Measurements from ENCODE around the gene NUBP1.

Gene NUBP1

DNA sequence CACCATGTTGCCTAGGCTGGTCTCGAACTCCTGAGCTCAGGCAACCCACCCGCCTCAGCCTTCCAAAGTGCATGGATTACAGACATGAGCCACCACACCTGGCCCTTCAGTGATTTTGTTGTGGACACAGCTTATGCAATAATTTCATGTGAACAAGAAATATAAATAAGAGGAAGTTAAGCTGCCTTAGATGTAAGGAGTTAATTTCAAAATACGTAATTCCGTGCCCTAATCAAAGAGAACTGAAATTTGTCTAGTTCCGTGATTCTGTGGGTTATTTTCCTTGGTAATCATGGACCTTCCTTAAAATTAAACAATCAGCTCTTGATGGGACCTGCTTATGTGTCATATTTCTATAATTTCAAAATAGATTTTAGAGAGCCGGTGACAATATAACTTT lies 63.1 kb downstream of the NUBP1 start:
- no peak for DNase-seq (ENCODE audit: low spot score)

- DNase-seq (ENCODE audit: low spot score) = no peak
Observed at GRCh38 chr16:10808218-10808617, 64.6 kb downstream of the NUBP1 start.

- DNase-seq (ENCODE audit: low spot score) = no peak
Observed at GRCh38 chr16:10808850-10809249, 65.2 kb downstream of the NUBP1 start.

GRCh38 chr16:10809706-10810105 lies 66.1 kb downstream of the NUBP1 start:
- no peak for DNase-seq (ENCODE audit: low spot score)

DNA sequence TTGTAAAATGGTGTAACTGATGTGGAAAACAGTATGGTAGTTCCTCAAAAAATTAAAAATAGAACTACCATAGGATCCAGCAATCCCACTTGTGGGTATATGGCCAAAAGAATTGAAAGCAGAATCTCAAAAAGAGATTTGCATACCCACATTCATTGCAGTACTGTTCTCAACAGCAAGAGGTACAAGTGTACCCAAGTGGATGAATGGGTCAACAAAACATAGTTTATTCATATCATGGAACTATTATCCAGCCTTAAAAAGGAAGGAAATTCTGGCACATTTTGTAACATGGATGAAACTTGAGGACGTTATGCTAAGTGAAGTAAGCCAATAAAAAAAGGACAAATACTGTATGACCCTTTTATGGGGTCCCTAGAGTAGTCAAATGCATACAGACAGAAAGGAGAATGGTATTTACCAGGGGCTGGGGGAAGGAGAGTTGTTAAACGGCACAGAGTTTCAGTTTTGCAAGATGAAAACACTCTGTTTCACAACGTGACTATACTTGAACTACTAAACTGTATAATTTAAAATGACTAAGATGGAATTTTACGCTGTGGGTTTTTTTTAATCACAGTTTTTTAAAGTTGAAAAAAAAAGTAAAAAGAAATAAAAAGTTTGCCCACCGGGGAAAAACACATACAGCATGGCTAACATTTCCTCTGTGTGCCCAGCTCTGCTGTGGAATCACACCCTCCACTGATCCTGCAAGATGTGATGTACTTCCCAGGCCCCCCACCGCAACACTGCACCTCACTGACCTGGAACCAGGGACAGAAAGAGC lies 68.9 kb downstream of the NUBP1 start:
- DNase-seq (ENCODE audit: low spot score) = no peak

- no peak for DNase-seq (ENCODE audit: low spot score)
Observed at GRCh38 chr16:10813099-10813455, 69.4 kb downstream of the NUBP1 start.

- no peak for DNase-seq (ENCODE audit: low spot score)
Observed at GRCh38 chr16:10817514-10817913, 73.9 kb downstream of the NUBP1 start.

GRCh38 chr16:10817963-10818941 lies 74.6 kb downstream of the NUBP1 start, which contains the start of gene TVP23A:
Gene TVP23A, minus strand, starts transcription at chr16:10818794. Its CDS starts 301 bp downstream, at chr16:10818493.
- DNase-seq (ENCODE audit: low spot score) = peak; percentile 14
